Fibroblast of lung (primary cell): ENCODE data around the gene GBP6. TPM values are rescaled to one million over a fixed set of nuclear protein-coding genes. Genes with fewer than 3 reads are reported as not detected.

Experiments
- DNase-seq, 2 donors: peaks; one replicate each; pipeline versions ENCODE4 v3.0.0 to v3.0.0-alpha.2; 2010; ENCODE audit warnings: low read depth in 2 of 2
- H2AFZ ChIP-seq: 2 replicates; pipeline ENCODE4 v1.5.1; 2012; ENCODE audit warnings: low read length, control low read depth, inconsistent platforms
- H3K27ac ChIP-seq: 2 replicates; pipeline ENCODE4 v1.5.1; 2011; ENCODE audit warnings: low read length, control low read depth; ENCODE audit not compliant: insufficient read depth
- H3K27me3 ChIP-seq: 2 replicates; pipeline ENCODE4 v1.5.1; 2011; ENCODE audit warnings: mild to moderate bottlenecking, low read length; ENCODE audit not compliant: control insufficient read depth, insufficient read depth
- H3K36me3 ChIP-seq: 2 replicates; pipeline ENCODE4 v1.5.1; 2011; ENCODE audit warnings: low read length; ENCODE audit not compliant: control insufficient read depth, insufficient read depth
- H3K4me1 ChIP-seq: 2 replicates; pipeline ENCODE4 v1.5.1; 2011; ENCODE audit warnings: low read length; ENCODE audit not compliant: control insufficient read depth, insufficient read depth; ENCODE audit errors: extremely low read depth
- H3K4me2 ChIP-seq: 2 replicates; pipeline ENCODE4 v1.5.1; 2011; ENCODE audit warnings: low read length, control low read depth; ENCODE audit not compliant: insufficient read depth; ENCODE audit errors: extremely low read depth
- H3K4me3 ChIP-seq, 4 experiments: fragments of 200-600 bp in 1 of 4; sonication (generic) in 1 of 4; replicated peaks in 1 of 4; 2 replicates each; pipeline ENCODE4 v1.5.1; 2011 to 2016; ENCODE audit warnings: low read length in 4 of 4, low read depth in 3 of 4, mild to moderate bottlenecking in 3 of 4, control low read depth in 2 of 4, inconsistent platforms in 1 of 4, mixed read lengths in 1 of 4; ENCODE audit not compliant: insufficient read depth in 1 of 4; ENCODE audit errors: control extremely low read depth in 1 of 4
- H3K79me2 ChIP-seq: 2 replicates; pipeline ENCODE4 v1.5.1; 2012; ENCODE audit warnings: mild to moderate bottlenecking, low read length, inconsistent platforms; ENCODE audit not compliant: control insufficient read depth, insufficient read depth
- H3K9ac ChIP-seq: 2 replicates; pipeline ENCODE4 v1.5.1; 2011; ENCODE audit warnings: mild to moderate bottlenecking, low read length, control low read depth; ENCODE audit not compliant: insufficient read depth
- H3K9me3 ChIP-seq: 2 replicates; pipeline ENCODE4 v1.5.1; 2012; ENCODE audit warnings: low read depth, low read length; ENCODE audit not compliant: control insufficient read depth, insufficient read depth
- H4K20me1 ChIP-seq: 2 replicates; pipeline ENCODE4 v1.5.1; 2011; ENCODE audit warnings: low read length; ENCODE audit not compliant: control insufficient read depth, insufficient read depth; ENCODE audit errors: extremely low read depth
- CTCF ChIP-seq, 2 donors: IDR thresholded peaks in 1 of 2; conservative IDR thresholded peaks in 1 of 2; 1 replicate in 1 of 2; 2 replicates in 1 of 2; pipeline ENCODE4 v1.5.1; 2011 to 2012; ENCODE audit warnings: low read length in 2 of 2, control low read depth in 1 of 2, inconsistent platforms in 1 of 2, low read depth in 1 of 2, mild to moderate bottlenecking in 1 of 2
- EZH2 ChIP-seq: IDR thresholded peaks from 2 replicates; pipeline ENCODE4 v1.5.1; 2012; ENCODE audit warnings: low read length, control low read depth, mild to moderate bottlenecking; ENCODE audit errors: missing control alignments
- polyA plus RNA-seq, 2 donors: library from polyadenylated mRNA; depleted of rRNA in 1 of 2; stranded (reverse) in 1 of 2; unstranded in 1 of 2; fragments of >200 nt; gene quantifications; 2 replicates each; pipeline ENCODE4 v1.2.1, GENCODE V29; 2011 to 2012; ENCODE audit warnings: missing spikeins in 1 of 2
- total RNA-seq: library from RNA; depleted of rRNA; stranded (reverse); fragments of >200 nt; gene quantifications from 2 replicates; pipeline ENCODE4 v1.2.1, GENCODE V29; 2014

The GBP6 gene
- total and polyA plus RNA-seq, 2 donors (not counting 1 experiment from before 2014, with no cell fraction given): under 0.01 to 0.03 TPM

GRCh38 chr1:89383185-89383584 lies 19.3 kb downstream of the GBP6 start:
- H3K79me2 ChIP-seq: no peaks in the 10 kb centered on the region
- H3K9ac ChIP-seq: no peak overlapping the region
- H4K20me1 ChIP-seq: no peaks in the 10 kb centered on the region
- H3K27me3 ChIP-seq: no peaks in the 10 kb centered on the region
- no peak overlapping the region for H3K27ac ChIP-seq
- no peaks in the 10 kb centered on the region for H3K9me3 ChIP-seq
- no peak overlapping the region for H3K4me3 ChIP-seq
- no peak for DNase-seq
- H3K4me1 ChIP-seq: no peaks in the 10 kb centered on the region
- no peak overlapping the region for H2AFZ ChIP-seq
- no peak overlapping the region for H3K4me2 ChIP-seq
- TF ChIP-seq CTCF (conservative IDR thresholded peaks at IDR 0.05 in 1 of 2, IDR thresholded peaks at IDR 0.05 in 1 of 2; ENCODE audit: low read depth in 1 of 2, low read length in 2 of 2): no peak
- no peak for TF ChIP-seq EZH2
- H3K36me3 ChIP-seq: no peaks in the 10 kb centered on the region

- Histone ChIP-seq H3K4me3 (no peak overlapping the region), H3K27ac (no peak overlapping the region), H4K20me1 (no peaks in the 10 kb centered on the region), H3K4me1 (no peaks in the 10 kb centered on the region), H2AFZ (no peak overlapping the region), H3K9me3 (no peaks in the 10 kb centered on the region), H3K36me3 (no peaks in the 10 kb centered on the region), H3K4me2 (no peak overlapping the region), H3K79me2 (no peaks in the 10 kb centered on the region), H3K9ac (no peak overlapping the region), H3K27me3 (no peaks in the 10 kb centered on the region)
- DNase-seq: no peak
- no peak for TF ChIP-seq EZH2
- no peak for TF ChIP-seq CTCF (conservative IDR thresholded peaks at IDR 0.05 in 1 of 2, IDR thresholded peaks at IDR 0.05 in 1 of 2; ENCODE audit: low read depth in 1 of 2, low read length in 2 of 2)
Measured at GRCh38 chr1:89390707-89391106, 26.8 kb downstream of the GBP6 start.

GRCh38 chr1:89391686-89392085 lies 27.8 kb downstream of the GBP6 start:
- Histone ChIP-seq H3K27me3 (no peaks in the 10 kb centered on the region), H3K36me3 (no peaks in the 10 kb centered on the region), H2AFZ (no peak overlapping the region), H3K27ac (no peak overlapping the region), H3K4me3 (no peak overlapping the region), H4K20me1 (no peaks in the 10 kb centered on the region), H3K79me2 (no peaks in the 10 kb centered on the region), H3K4me2 (no peak overlapping the region), H3K9me3 (no peaks in the 10 kb centered on the region), H3K4me1 (no peaks in the 10 kb centered on the region), H3K9ac (no peak overlapping the region)
- DNase-seq: no peak
- no peak for TF ChIP-seq CTCF (conservative IDR thresholded peaks at IDR 0.05 in 1 of 2, IDR thresholded peaks at IDR 0.05 in 1 of 2; ENCODE audit: low read depth in 1 of 2, low read length in 2 of 2)
